Dermis microvascular lymphatic vessel endothelial cell (primary cell): ENCODE results near the gene MX1. TPM values are rescaled to one million over a fixed set of nuclear protein-coding genes. Genes with fewer than 3 reads are reported as not detected.

Experiments
- DNase-seq, 2 donors: peaks; one replicate each; pipeline versions ENCODE4 v3.0.0 to v3.0.0-alpha.2; 2010; ENCODE audit warnings: low read depth in 2 of 2
- total RNA-seq: library from RNA; depleted of rRNA; stranded (reverse); fragments of >200 nt; gene quantifications from 2 replicates; pipeline ENCODE4 v1.2.1, GENCODE V29; 2014

MX1 gene
- total RNA-seq, 1 donor from 2014 or later: 3.5 TPM

GRCh38 chr21:41489329-41489728 lies 63.3 kb downstream of the MX1 start:
- DNase-seq: no peak

- DNase-seq: no peak
Measured at GRCh38 chr21:41490330-41490729, 64.3 kb downstream of the MX1 start.

GRCh38 chr21:41491412-41491811 lies 65.4 kb downstream of the MX1 start:
- DNase-seq: no peak

GRCh38 chr21:41494242-41494641 lies 68.2 kb downstream of the MX1 start:
- DNase-seq: no peak

- DNase-seq: no peak
Measured at GRCh38 chr21:41497008-41497407, 71.0 kb downstream of the MX1 start.

- DNase-seq: no peak
Measured at GRCh38 chr21:41497788-41498187, 71.7 kb downstream of the MX1 start.

GRCh38 chr21:41499920-41500319 lies 73.9 kb downstream of the MX1 start:
- no peak for DNase-seq

- DNase-seq: no peak
Measured at GRCh38 chr21:41500363-41500762, 74.3 kb downstream of the MX1 start.

GRCh38 chr21:41500931-41501381 lies 74.9 kb downstream of the MX1 start:
- DNase-seq: no peak

- no peak for DNase-seq
Measured at GRCh38 chr21:41501919-41502318, 75.9 kb downstream of the MX1 start.

GRCh38 chr21:41503331-41503730 lies 77.3 kb downstream of the MX1 start:
- DNase-seq: no peak

- no peak for DNase-seq
Measured at GRCh38 chr21:41504030-41504429, 78.0 kb downstream of the MX1 start.

- DNase-seq: no peak
Measured at GRCh38 chr21:41506005-41506594, 80.1 kb downstream of the MX1 start.

- DNase-seq: no peak
Measured at GRCh38 chr21:41506611-41507520, 80.8 kb downstream of the MX1 start.

- DNase-seq: no peak
Measured at GRCh38 chr21:41507521-41508414, 81.7 kb downstream of the MX1 start, which contains the start of gene TMPRSS2. Gene TMPRSS2 (minus strand): TSS chr21:41508158. CDS start chr21:41498133, 10,025 bp downstream.

- DNase-seq: no peak
Measured at GRCh38 chr21:41508415-41509144, 82.5 kb downstream of the MX1 start.

Other genes starting within 250 kb of the MX1 start
- not detected in 2 replicates for gene FAM3B, start 109.4 kb upstream of the MX1 start, total RNA-seq
- 0.39 and 0.51 TPM in 2 replicates for gene MX2, start 64.2 kb upstream of the MX1 start, total RNA-seq
- not detected in 2 replicates for gene TMPRSS2, start 81.9 kb downstream of the MX1 start, total RNA-seq